ENCODE data around the gene OPN1SW.

Gene OPN1SW

GRCh38 chr7:128792471-128793180 lies 17.0 kb upstream of the OPN1SW start:
- DNase-seq (ENCODE audit: low read depth) = no peak

DNA sequence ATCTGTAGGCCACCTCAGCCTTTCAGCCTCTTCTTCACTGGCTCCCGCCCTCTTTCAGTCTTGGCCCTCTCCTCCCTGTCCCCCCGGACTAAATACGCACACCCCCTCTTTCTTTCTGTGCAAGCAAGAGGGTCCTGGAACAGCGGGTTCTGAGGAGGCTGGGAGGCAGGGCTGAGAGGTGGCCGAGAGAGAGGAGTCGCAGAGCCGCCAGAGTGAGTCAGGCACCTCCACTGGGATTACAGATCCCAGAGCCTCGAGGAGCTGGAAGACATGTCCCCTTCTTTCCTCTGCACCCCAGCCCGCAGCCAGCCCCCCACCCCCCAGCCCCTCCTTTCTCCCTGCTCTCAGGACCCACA lies 16.4 kb upstream of the OPN1SW start:
- DNase-seq (ENCODE audit: low read depth) = no peak

DNA sequence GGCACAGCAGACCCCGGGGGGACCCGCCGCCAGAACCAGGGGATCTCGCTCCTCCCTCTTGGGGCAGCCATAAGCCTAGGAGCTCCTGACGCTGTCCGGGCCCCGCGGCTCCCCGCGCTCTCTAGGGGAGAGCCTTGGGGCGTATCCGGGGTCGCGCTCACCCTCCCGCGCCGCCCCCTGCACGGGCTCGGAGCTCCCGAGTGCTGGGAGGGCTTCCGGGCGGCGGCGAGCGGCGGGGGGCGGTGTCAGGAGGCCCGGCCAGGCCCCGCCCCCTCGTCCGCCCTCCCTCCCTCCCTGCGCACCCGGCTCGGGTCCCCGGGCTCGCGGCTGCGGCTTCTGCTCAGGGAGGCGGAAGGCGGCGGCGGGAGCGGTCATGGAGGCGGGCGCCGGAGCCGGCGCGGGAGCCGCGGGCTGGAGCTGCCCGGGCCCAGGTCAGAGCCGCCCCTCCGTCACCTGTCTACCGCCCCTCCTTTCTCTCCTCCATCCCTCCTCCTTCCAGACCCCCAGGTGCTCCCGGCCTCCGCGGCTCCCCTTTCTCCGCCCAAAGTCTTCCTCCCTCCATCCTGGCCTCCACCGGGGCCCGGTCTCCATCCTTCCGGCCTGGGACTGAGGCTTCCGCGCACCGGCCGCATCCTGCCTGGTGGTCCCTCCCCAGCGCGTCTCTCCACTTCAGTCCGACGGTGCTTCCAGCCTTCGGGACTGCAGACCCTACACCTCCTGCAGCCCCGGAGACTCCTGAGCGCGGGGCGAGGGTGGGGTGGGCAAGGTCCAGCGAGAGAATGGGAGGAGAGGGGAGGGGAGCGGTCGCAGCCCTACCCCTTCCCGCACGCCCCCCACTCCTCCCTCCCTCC lies 15.8 kb upstream of the OPN1SW start, which contains the start of gene CCDC136:
Gene CCDC136 (plus strand): TSS at position 848 of the 851 bp plus-strand sequence. CDS start 444 bp downstream, outside the sequence.
- DNase-seq (ENCODE audit: low read depth) = peak; percentile 69

- no peak for DNase-seq (ENCODE audit: low read depth)
Observed at GRCh38 chr7:128790315-128791041, 14.9 kb upstream of the OPN1SW start.

DNA sequence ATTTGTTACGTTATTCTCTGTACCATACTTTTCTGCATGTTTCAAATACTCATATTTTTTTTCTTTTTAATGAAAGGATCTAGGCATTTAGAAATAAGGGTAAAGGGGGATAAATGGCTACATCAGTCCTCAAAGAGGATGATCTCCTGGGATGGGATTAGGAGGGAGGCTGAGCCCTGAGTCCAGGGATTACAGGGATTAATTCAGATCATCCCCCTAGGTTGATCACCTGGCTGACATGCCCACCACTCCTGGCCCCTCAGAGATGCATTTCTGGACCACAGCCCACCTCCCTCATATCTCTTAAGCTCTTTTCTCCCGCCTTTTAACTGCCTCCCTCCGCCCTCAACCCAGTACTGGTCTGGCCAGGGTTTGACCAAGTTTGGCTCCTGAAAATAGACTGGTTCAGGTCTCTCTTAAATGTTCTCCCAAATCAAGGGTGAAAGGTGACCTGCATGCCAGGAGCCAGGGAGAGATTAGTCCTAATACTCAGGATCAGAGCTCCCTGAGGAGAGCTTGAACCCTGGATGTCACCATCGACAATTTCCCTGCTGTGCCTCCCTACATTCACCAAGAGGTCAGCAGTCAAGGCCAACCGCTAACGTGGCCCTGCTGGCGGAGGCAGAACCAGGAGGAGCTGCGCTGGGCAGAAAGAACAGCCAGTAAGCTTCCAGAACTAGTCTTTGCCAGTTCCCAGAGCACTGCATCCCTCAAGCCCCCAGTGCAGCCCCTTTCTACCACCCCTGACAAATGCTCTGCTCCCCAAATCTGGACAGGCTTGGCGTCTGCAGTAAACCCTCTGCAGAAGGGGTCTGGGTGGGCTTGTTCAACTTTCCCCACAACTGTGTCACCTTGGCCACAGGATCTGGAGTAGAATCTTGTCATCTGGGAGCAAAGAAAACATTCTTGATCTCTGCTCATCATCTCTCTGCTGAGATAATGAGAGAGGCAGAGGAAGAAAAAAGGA lies 13.1 kb upstream of the OPN1SW start:
- no peak for DNase-seq (ENCODE audit: low read depth)

DNA sequence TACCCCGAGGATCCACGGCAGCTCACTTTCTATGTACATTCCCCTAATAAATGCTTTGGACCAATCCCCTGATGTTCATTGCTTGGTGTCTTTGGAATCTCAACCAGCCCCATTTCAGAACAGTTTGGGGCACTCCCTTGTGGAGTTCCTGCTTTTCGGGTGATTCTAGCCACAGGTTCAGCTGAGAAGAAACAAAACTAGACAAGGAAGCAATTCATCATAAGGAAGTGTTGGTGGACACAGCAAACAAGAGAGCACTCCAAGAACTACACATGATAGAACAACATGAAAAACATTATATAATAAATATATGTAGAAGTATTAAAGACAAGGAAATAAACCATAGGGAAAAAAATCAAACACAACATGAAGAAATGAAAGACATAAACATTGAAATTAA lies 10.1 kb upstream of the OPN1SW start:
- no peak for DNase-seq (ENCODE audit: low read depth)

GRCh38 chr7:128783143-128783861 lies 7.7 kb upstream of the OPN1SW start:
- DNase-seq (ENCODE audit: low read depth) = no peak

- DNase-seq (ENCODE audit: low read depth) = no peak
Observed at GRCh38 chr7:128781851-128782250, 6.3 kb upstream of the OPN1SW start.

DNA sequence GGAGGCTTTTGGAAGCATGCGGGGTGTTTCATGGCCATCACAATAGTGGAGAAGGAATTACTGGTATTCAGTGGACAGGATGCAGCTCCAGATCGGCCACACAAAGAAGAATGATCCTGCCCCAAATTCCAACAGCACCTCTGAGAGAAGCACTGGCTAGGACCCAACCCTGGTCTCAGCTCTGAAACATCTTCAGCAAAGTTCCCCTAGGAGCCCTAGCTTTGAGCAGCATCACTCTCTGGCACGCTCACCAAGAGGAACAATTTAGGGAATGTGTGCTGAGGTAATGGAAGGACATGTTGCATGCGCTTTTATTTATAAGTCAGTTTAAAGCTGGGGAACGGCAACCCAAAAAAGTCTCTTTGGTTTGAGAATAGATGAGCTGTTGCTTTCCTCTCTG lies 5.5 kb upstream of the OPN1SW start:
- DNase-seq (ENCODE audit: low read depth) = no peak

- DNase-seq (ENCODE audit: low read depth) = no peak
Observed at GRCh38 chr7:128778946-128779345, 3.4 kb upstream of the OPN1SW start.

- no peak for DNase-seq (ENCODE audit: low read depth)
Observed at GRCh38 chr7:128777156-128778123, 1.8 kb upstream of the OPN1SW start.

DNA sequence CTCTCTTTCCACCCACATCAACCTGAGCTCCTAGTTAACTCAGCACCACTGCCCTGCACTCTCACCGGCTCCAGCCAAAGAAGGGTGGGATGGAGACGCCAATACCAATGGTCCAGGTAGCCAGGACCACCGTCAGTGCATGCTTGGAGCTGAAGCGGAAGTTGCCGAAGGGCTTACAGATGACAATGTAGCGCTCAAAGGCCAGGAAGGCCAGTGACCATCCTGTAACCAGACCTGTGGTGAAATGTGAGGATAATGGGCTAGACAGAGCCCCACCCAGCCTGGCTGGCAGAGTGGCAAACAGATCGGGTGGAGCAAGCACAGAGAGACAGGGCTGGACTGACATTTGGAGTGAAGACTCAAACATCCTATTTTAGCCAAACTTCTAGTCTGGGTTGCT lies 673 bp downstream of the OPN1SW start:
- DNase-seq (ENCODE audit: low read depth) = no peak

GRCh38 chr7:128774029-128774689 lies 1.4 kb downstream of the OPN1SW start:
- DNase-seq (ENCODE audit: low read depth) = no peak

DNA sequence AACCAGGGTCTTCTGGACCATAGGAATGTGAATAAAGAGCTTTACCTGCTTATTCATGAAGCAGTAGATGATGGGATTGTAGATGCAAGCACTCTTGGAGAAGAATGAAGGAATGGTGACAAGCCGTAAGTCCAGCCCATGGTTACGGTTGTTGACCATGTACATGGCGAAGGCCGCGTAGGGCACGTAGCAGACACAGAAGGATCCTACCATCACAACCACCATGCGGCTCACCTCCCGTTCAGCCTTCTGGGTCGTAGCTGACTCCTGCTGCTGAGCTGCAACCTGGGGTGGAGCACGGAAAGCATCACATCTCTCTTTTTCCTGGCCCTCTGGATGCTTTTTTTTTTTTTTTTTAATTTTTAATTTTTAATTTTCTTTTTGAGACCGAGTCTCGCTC lies 2.0 kb downstream of the OPN1SW start:
- no peak for DNase-seq (ENCODE audit: low read depth)

DNA sequence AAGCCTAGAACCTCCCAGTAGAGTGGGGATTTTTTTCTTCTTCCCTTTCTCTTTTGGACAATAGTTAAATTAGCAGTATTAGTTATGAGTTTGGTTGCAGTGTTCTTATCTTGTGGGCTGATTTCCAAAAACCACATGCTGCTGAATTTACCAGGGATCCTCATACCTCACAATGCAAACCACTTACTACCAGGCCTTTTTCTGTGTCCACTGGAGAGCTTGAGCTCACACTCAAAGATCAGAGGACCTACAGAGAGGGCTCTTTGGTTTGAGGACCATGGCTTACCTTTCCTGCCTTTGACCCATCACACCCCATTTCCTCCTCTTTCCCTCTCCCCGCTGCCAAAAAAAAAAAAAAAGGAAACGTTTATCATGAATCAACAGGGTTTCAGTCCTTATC lies 5.4 kb downstream of the OPN1SW start:
- no peak for DNase-seq (ENCODE audit: low read depth)

DNA sequence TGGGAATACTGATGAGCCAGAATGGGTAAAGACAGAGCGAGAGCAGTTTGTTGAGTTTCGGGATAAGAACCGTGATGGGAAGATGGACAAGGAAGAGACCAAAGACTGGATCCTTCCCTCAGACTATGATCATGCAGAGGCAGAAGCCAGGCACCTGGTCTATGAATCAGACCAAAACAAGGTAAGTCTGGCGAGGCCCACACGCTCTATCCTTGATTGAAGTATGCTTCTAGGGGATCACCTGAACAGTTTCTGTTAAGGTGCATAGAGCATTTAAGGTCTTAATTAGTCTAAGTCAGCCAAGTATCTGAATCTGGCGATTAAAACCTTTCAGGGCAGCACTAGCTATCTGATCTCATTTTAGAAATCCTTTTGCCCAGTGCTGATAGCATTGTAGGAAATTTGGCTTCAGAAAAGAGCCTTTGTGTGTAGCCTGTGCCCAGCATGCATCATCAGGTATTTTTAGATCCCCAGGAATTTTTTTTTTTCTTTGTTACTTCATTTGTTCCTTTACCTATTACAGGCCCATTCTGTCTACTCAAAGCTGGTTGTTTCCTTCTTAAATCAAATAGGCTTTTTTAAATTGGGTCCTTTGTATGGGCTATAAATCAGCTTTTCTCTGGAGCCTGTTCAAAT lies 8.0 kb downstream of the OPN1SW start:
- no peak for DNase-seq (ENCODE audit: low read depth)

DNA sequence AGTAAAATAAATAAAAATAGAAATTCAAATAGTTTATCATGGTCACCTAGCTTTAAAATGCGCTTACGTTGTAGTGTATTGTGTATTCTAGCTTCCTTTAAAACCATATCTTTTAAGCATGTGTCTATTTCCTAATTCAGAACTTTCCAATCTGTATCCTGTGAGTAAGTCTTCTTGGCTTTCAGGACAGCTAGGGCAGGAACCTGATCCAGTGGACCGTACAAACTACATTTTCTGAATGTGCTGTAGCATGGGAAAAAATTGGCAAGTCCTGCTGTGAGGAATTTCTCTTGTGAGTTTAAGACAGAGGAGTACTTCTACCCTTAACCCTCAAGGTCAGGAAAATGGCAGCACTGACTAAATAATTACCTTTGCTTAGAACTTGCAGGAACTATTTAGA lies 12.1 kb downstream of the OPN1SW start:
- no peak for DNase-seq (ENCODE audit: low read depth)

GRCh38 chr7:128759242-128759641 lies 16.4 kb downstream of the OPN1SW start:
- no peak for DNase-seq (ENCODE audit: low read depth)

DNA sequence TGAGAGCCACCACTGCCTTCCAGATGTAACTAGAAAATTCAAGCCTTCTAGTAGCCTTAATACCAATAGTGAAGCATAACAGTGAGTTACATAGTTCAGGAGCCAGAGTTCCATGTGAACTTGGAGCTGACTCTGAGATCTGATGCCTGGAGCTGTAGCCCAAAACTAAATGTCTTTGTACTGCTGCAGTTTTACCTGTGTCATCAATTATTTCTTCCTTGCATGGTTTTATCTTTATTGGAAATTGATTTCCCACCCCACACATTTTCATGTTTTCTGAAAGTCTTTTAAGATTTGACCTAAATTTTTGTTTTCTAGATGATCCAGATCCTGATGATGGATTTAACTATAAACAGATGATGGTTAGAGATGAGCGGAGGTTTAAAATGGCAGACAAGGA lies 17.0 kb downstream of the OPN1SW start:
- DNase-seq (ENCODE audit: low read depth) = no peak

All from stimulated activated CD4-positive, alpha-beta T cell treated with anti-CD3 and anti-CD28 coated beads, Interleukin-2, amount 100 ng/mL, for 4 hours (primary cell).